PC-9 (cell line): ENCODE results near the gene TOPAZ1. TPM values are rescaled to one million over a fixed set of nuclear protein-coding genes. Genes with fewer than 3 reads are reported as not detected.

Experiments
- BruUV-seq: library from RNA; stranded (reverse); fragments of 400-500 nt; replicated peaks from 2 replicates; lab custom pipeline; 2021; lab: Mats Ljungman, UMichigan
- CTCF ChIA-PET: fragments of 300-600 bp; sonication (Branson Sonifier 250); formaldehyde crosslinking; loops from one replicate; lab custom pipeline; 2022; ENCODE audit warnings: antibody characterized with exemption; lab: Charles Lee
- POLR2A ChIA-PET: fragments of 300-600 bp; sonication (Branson Sonifier 250); formaldehyde crosslinking; loops from one replicate; lab custom pipeline; 2022; ENCODE audit warnings: antibody characterized with exemption; ENCODE audit not compliant: unreplicated experiment; lab: Charles Lee
- DNase-seq, 2 experiments: peaks; one replicate each; pipeline versions ENCODE4 v3.0.0 to v3.0.0-alpha.2; 2015 to 2022; ENCODE audit warnings: mixed read lengths in 1 of 2
- H2AFZ ChIP-seq: fragments of 200-600 bp; sonication (generic); 2 replicates; pipeline ENCODE4 v1.8.1; 2017; ENCODE audit warnings: antibody characterized with exemption
- H3F3A ChIP-seq: fragments of 200-600 bp; sonication (generic); 2 replicates; pipeline ENCODE4 v1.8.1; 2017; ENCODE audit warnings: antibody characterized with exemption, mild to moderate bottlenecking, low read depth; ENCODE audit not compliant: insufficient read depth
- H3K27ac ChIP-seq: fragments of 200-600 bp; sonication (generic); 2 replicates; pipeline ENCODE4 v1.6.1; 2016; ENCODE audit warnings: mixed run types
- H3K27me3 ChIP-seq: fragments of 200-600 bp; sonication (generic); 2 replicates; pipeline ENCODE4 v1.6.1; 2016; ENCODE audit warnings: low read depth, mixed run types; ENCODE audit not compliant: insufficient read depth
- H3K36me3 ChIP-seq: fragments of 200-600 bp; sonication (generic); 2 replicates; pipeline ENCODE4 v1.6.1; 2016; ENCODE audit warnings: low read depth, mixed run types
- H3K4me1 ChIP-seq: fragments of 200-600 bp; sonication (generic); replicated peaks from 2 replicates; pipeline ENCODE4 v1.6.1; 2016; ENCODE audit warnings: mixed run types; ENCODE audit not compliant: insufficient read depth
- H3K4me2 ChIP-seq: fragments of 200-600 bp; sonication (generic); 2 replicates; pipeline ENCODE4 v1.6.1; 2017; ENCODE audit warnings: mixed run types
- H3K4me3 ChIP-seq: fragments of 200-600 bp; sonication (generic); 2 replicates; pipeline ENCODE4 v1.6.1; 2016; ENCODE audit warnings: mixed run types
- H3K79me2 ChIP-seq: fragments of 200-600 bp; sonication (generic); 2 replicates; pipeline ENCODE4 v1.6.1; 2017; ENCODE audit warnings: low read depth, mixed run types
- H3K9me2 ChIP-seq: fragments of 200-600 bp; sonication (generic); 2 replicates; pipeline ENCODE4 v1.8.1; 2017; ENCODE audit warnings: mild to moderate bottlenecking; ENCODE audit not compliant: insufficient read depth
- H3K9me3 ChIP-seq: fragments of 200-600 bp; sonication (generic); 2 replicates; pipeline ENCODE4 v1.8.1; 2016; ENCODE audit warnings: low read depth; ENCODE audit not compliant: insufficient read depth
- H4K20me1 ChIP-seq: fragments of 200-600 bp; sonication (generic); 2 replicates; pipeline ENCODE4 v1.8.1; 2017; ENCODE audit not compliant: insufficient read depth
- EZH2 ChIP-seq: fragments of 200-600 bp; sonication (generic); IDR thresholded peaks from 2 replicates; pipeline ENCODE4 v1.8.0; 2017; ENCODE audit warnings: antibody characterized with exemption, low read depth
- intact Hi-C: fragments of 100-400 bp; cut with micrococcal nuclease; formaldehyde crosslinking; loops from one replicate; pipeline ENCODE4 v1.10.0; 2022; ENCODE audit not compliant: unreplicated experiment
- total RNA-seq: library from RNA; stranded (reverse); gene quantifications from 2 replicates; pipeline ENCODE4 v1.2.3, GENCODE V29; 2021
- TF ChIP-seq, protein P1 (sequence below): fragments of 200-600 bp; sonication (generic); conservative IDR thresholded peaks from 2 replicates; pipeline ENCODE4 v1.6.1; 2017; ENCODE audit warnings: mixed run types, antibody characterized with exemption, mild to moderate bottlenecking, moderate library complexity

The TOPAZ1 gene
- total RNA-seq, 1 experiment from 2014 or later = not detected

- Histone ChIP-seq H3F3A (no peaks in the 10 kb centered on the region), H3K4me3 (no peak overlapping the region), H2AFZ (no peak overlapping the region), H3K9me3 (no peaks in the 10 kb centered on the region), H3K27ac (no peak overlapping the region), H3K79me2 (no peaks in the 10 kb centered on the region), H3K36me3 (no peaks in the 10 kb centered on the region), H4K20me1 (no peaks in the 10 kb centered on the region), H3K4me2 (no peak overlapping the region), H3K9me2 (no peaks in the 10 kb centered on the region), H3K27me3 (no peaks in the 10 kb centered on the region), H3K4me1 (no peaks in the 10 kb centered on the region)
- intact Hi-C loops = no loop called here
- DNase-seq = no peak
- ChIA-PET CTCF (no interaction called here), POLR2A (no interaction called here)
- BruUV-seq = no TSS peak
- no peak for TF ChIP-seq EZH2
- TF ChIP-seq, protein P1, sequence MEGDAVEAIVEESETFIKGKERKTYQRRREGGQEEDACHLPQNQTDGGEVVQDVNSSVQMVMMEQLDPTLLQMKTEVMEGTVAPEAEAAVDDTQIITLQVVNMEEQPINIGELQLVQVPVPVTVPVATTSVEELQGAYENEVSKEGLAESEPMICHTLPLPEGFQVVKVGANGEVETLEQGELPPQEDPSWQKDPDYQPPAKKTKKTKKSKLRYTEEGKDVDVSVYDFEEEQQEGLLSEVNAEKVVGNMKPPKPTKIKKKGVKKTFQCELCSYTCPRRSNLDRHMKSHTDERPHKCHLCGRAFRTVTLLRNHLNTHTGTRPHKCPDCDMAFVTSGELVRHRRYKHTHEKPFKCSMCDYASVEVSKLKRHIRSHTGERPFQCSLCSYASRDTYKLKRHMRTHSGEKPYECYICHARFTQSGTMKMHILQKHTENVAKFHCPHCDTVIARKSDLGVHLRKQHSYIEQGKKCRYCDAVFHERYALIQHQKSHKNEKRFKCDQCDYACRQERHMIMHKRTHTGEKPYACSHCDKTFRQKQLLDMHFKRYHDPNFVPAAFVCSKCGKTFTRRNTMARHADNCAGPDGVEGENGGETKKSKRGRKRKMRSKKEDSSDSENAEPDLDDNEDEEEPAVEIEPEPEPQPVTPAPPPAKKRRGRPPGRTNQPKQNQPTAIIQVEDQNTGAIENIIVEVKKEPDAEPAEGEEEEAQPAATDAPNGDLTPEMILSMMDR = no peak
Observed at GRCh38 chr3:44226573-44226972, 15.1 kb upstream of the TOPAZ1 start.

GRCh38 chr3:44227632-44228031 is 14.1 kb upstream of the TOPAZ1 start:
- H3K36me3 ChIP-seq = no peaks in the 10 kb centered on the region
- H3K9me3 ChIP-seq = no peaks in the 10 kb centered on the region
- TF ChIP-seq, protein P1 = no peak
- TF ChIP-seq EZH2 = no peak
- H3K27ac ChIP-seq = no peak overlapping the region
- H3K4me3 ChIP-seq = no peak overlapping the region
- no peaks in the 10 kb centered on the region for H3F3A ChIP-seq
- H3K79me2 ChIP-seq = no peaks in the 10 kb centered on the region
- CTCF ChIA-PET = no interaction called here
- H4K20me1 ChIP-seq = no peaks in the 10 kb centered on the region
- no peaks in the 10 kb centered on the region for H3K27me3 ChIP-seq
- no peaks in the 10 kb centered on the region for H3K9me2 ChIP-seq
- POLR2A ChIA-PET = interaction anchor here (0.6 kb wide), 1 partner anchor 461 kb away, joined by 21 read pairs; no protein-coding TSS in a partner anchor
- no peak overlapping the region for H3K4me2 ChIP-seq
- no peak for DNase-seq
- no TSS peak for BruUV-seq
- intact Hi-C loops = no loop called here
- H2AFZ ChIP-seq = no peak overlapping the region
- no peaks in the 10 kb centered on the region for H3K4me1 ChIP-seq

GRCh38 chr3:44228900-44229299 is 12.8 kb upstream of the TOPAZ1 start:
- ChIA-PET POLR2A (no interaction called here), CTCF (no interaction called here)
- DNase-seq = no peak
- no peaks in the 10 kb centered on the region for H3F3A ChIP-seq
- no peak overlapping the region for H3K4me3 ChIP-seq
- intact Hi-C loops = no loop called here
- no peaks in the 10 kb centered on the region for H3K4me1 ChIP-seq
- TF ChIP-seq, protein P1 = no peak
- TF ChIP-seq EZH2 = no peak
- no peaks in the 10 kb centered on the region for H3K27me3 ChIP-seq
- no peaks in the 10 kb centered on the region for H3K9me2 ChIP-seq
- H2AFZ ChIP-seq = no peak overlapping the region
- H3K9me3 ChIP-seq = no peaks in the 10 kb centered on the region
- no peaks in the 10 kb centered on the region for H4K20me1 ChIP-seq
- no peak overlapping the region for H3K27ac ChIP-seq
- no peak overlapping the region for H3K4me2 ChIP-seq
- H3K36me3 ChIP-seq = no peaks in the 10 kb centered on the region
- H3K79me2 ChIP-seq = no peaks in the 10 kb centered on the region
- BruUV-seq = no TSS peak
